HEK293 (cell line): Measurements from ENCODE around the gene MEGF6.

Source experiments
- CTCF ChIA-PET: fragments of 350-600 bp; formaldehyde crosslinking; extraction: SDS; loops from one replicate; lab custom pipeline; 2021; ENCODE audit warnings: antibody characterized with exemption; lab: Yijun Ruan, JAX
- POLR2A ChIA-PET: fragments of 300-600 bp; formaldehyde crosslinking; extraction: SDS; loops from one replicate; lab custom pipeline; 2020; ENCODE audit warnings: antibody characterized with exemption, inconsistent platforms; lab: Yijun Ruan, JAX
- H3K27ac ChIP-seq: fragments of 200-500 bp; sonication (Bioruptor generic); 2 replicates; pipeline ENCODE4 v1.5.1; 2014; ENCODE audit warnings: low read depth, low read length, control low read depth, inconsistent platforms; ENCODE audit errors: extremely low read depth
- H3K36me3 ChIP-seq, 2 experiments: fragments of 200-500 bp in 1 of 2; sonication (Bioruptor generic) in 1 of 2; 1 replicate in 1 of 2; 2 replicates in 1 of 2; pipeline ENCODE4 v1.5.1; 2014 to 2017; ENCODE audit warnings: inconsistent platforms in 2 of 2, low read length in 2 of 2; ENCODE audit not compliant: control insufficient read depth in 2 of 2, insufficient read depth in 1 of 2
- H3K4me1 ChIP-seq: fragments of 200-500 bp; sonication (Bioruptor generic); 2 replicates; pipeline ENCODE4 v1.5.1; 2014; ENCODE audit warnings: mild to moderate bottlenecking, low read length, inconsistent platforms; ENCODE audit not compliant: control insufficient read depth, insufficient read depth
- H3K4me3 ChIP-seq: 2 replicates; pipeline ENCODE4 v1.5.1; 2011; ENCODE audit warnings: low read depth, mild to moderate bottlenecking, control low read depth, low read length, moderate library complexity
- H3K9me3 ChIP-seq: fragments of 200-500 bp; sonication (Bioruptor generic); 2 replicates; pipeline ENCODE4 v1.5.1; 2014; ENCODE audit warnings: low read depth, low read length, inconsistent platforms; ENCODE audit not compliant: control insufficient read depth, insufficient read depth
- GFI1B ChIP-seq: fragments of 450-650 bp; formaldehyde crosslinking; IDR thresholded peaks from 2 replicates; pipeline ENCODE4 v1.5.1; 2016; ENCODE audit warnings: missing biosample characterization, missing genetic modification characterization
- GLIS2 ChIP-seq: fragments of 450-650 bp; formaldehyde crosslinking; IDR thresholded peaks from 2 replicates; pipeline ENCODE4 v1.5.1; 2016; ENCODE audit warnings: missing biosample characterization, missing genetic modification characterization
- HOXC10 ChIP-seq: sonication (generic); formaldehyde crosslinking; IDR thresholded peaks from 2 replicates; pipeline ENCODE4 v1.8.1; 2023; ENCODE audit warnings: mild to moderate bottlenecking, missing genetic modification reagents
- IKZF3 ChIP-seq: fragments of 450-650 bp; IDR thresholded peaks from 2 replicates; pipeline ENCODE4 v1.5.0; 2018; ENCODE audit warnings: missing biosample characterization, mild to moderate bottlenecking, missing genetic modification characterization, moderate library complexity
- KLF10 ChIP-seq: fragments of 450-650 bp; IDR thresholded peaks from 2 replicates; pipeline ENCODE4 v1.5.1; 2018; ENCODE audit warnings: missing biosample characterization, mild to moderate bottlenecking, missing genetic modification characterization
- SETDB1 ChIP-seq: IDR thresholded peaks from one replicate; pipeline ENCODE4 v1.6.1; 2017; ENCODE audit warnings: mild to moderate bottlenecking, low read length, moderate library complexity, mixed read lengths; ENCODE audit not compliant: insufficient read length
- SP2 ChIP-seq: fragments of 450-650 bp; formaldehyde crosslinking; IDR thresholded peaks from 2 replicates; pipeline ENCODE4 v1.5.1; 2016; ENCODE audit warnings: missing biosample characterization, missing genetic modification characterization
- ZBTB20 ChIP-seq: fragments of 450-650 bp; formaldehyde crosslinking; IDR thresholded peaks from 2 replicates; pipeline ENCODE4 v1.5.1; 2016; ENCODE audit warnings: missing biosample characterization, missing genetic modification characterization
- ZBTB6 ChIP-seq: fragments of 450-650 bp; formaldehyde crosslinking; IDR thresholded peaks from 2 replicates; pipeline ENCODE4 v1.5.1; 2017; ENCODE audit warnings: missing biosample characterization, missing genetic modification characterization
- ZEB2 ChIP-seq: fragments of 450-650 bp; formaldehyde crosslinking; IDR thresholded peaks from 2 replicates; pipeline ENCODE4 v1.5.1; 2016; ENCODE audit warnings: missing biosample characterization, missing genetic modification characterization
- ZFP37 ChIP-seq: fragments of 450-650 bp; formaldehyde crosslinking; IDR thresholded peaks from 2 replicates; pipeline ENCODE4 v1.5.1; 2016; ENCODE audit warnings: missing biosample characterization, missing genetic modification characterization
- ZIC2 ChIP-seq: fragments of 450-650 bp; formaldehyde crosslinking; IDR thresholded peaks from 2 replicates; pipeline ENCODE4 v1.5.1; 2016; ENCODE audit warnings: missing biosample characterization, missing genetic modification characterization
- ZNF10 ChIP-seq: fragments of 450-650 bp; formaldehyde crosslinking; IDR thresholded peaks from 2 replicates; pipeline ENCODE4 v1.5.1; 2017; ENCODE audit warnings: missing biosample characterization, missing genetic modification characterization
- ZNF155 ChIP-seq: fragments of 450-650 bp; formaldehyde crosslinking; IDR thresholded peaks from 2 replicates; pipeline ENCODE4 v1.5.1; 2016; ENCODE audit warnings: missing biosample characterization, missing genetic modification characterization
- ZNF223 ChIP-seq: fragments of 450-650 bp; formaldehyde crosslinking; IDR thresholded peaks from 2 replicates; pipeline ENCODE4 v1.5.1; 2016; ENCODE audit warnings: missing biosample characterization, missing genetic modification characterization
- ZNF510 ChIP-seq: fragments of 450-650 bp; formaldehyde crosslinking; IDR thresholded peaks from 2 replicates; pipeline ENCODE4 v1.5.1; 2018; ENCODE audit warnings: mild to moderate bottlenecking, missing genetic modification characterization, missing biosample characterization; ENCODE audit not compliant: insufficient replicate concordance
- ZNF560 ChIP-seq: fragments of 450-650 bp; formaldehyde crosslinking; IDR thresholded peaks from 2 replicates; pipeline ENCODE4 v1.5.1; 2017; ENCODE audit warnings: missing biosample characterization, missing genetic modification characterization, borderline replicate concordance
- ZNF571 ChIP-seq: fragments of 450-650 bp; formaldehyde crosslinking; IDR thresholded peaks from 2 replicates; pipeline ENCODE4 v1.5.0; 2017; ENCODE audit warnings: missing biosample characterization, missing genetic modification characterization
- ZNF600 ChIP-seq: fragments of 450-650 bp; formaldehyde crosslinking; IDR thresholded peaks from 2 replicates; pipeline ENCODE4 v1.5.1; 2016; ENCODE audit warnings: missing biosample characterization, missing genetic modification characterization
- ZNF624 ChIP-seq: fragments of 450-650 bp; formaldehyde crosslinking; IDR thresholded peaks from 2 replicates; pipeline ENCODE4 v1.5.1; 2017; ENCODE audit warnings: missing biosample characterization, missing genetic modification characterization
- ZNF639 ChIP-seq: fragments of 450-650 bp; formaldehyde crosslinking; IDR thresholded peaks from 2 replicates; pipeline ENCODE4 v1.5.1; 2016; ENCODE audit warnings: missing biosample characterization, missing genetic modification characterization
- ZNF76 ChIP-seq: fragments of 450-650 bp; formaldehyde crosslinking; IDR thresholded peaks from 2 replicates; pipeline ENCODE4; 2016; ENCODE audit warnings: low read depth, missing biosample characterization, missing genetic modification characterization, borderline replicate concordance
- ZNF791 ChIP-seq: fragments of 450-650 bp; formaldehyde crosslinking; IDR thresholded peaks from 2 replicates; pipeline ENCODE4 v1.5.1; 2016; ENCODE audit warnings: missing biosample characterization, missing genetic modification characterization
- ZSCAN30 ChIP-seq: fragments of 450-650 bp; IDR thresholded peaks from 2 replicates; pipeline ENCODE4 v1.5.1; 2018; ENCODE audit warnings: missing biosample characterization, mild to moderate bottlenecking, missing genetic modification characterization, moderate library complexity
- ZXDB ChIP-seq: fragments of 450-650 bp; formaldehyde crosslinking; IDR thresholded peaks from 2 replicates; pipeline ENCODE4 v1.5.1; 2016; ENCODE audit warnings: missing biosample characterization, missing genetic modification characterization
- TF ChIP-seq, protein P1 (sequence below): fragments of 450-650 bp; formaldehyde crosslinking; IDR thresholded peaks from 2 replicates; pipeline ENCODE4 v1.5.1; 2016; ENCODE audit warnings: missing biosample characterization, missing genetic modification characterization, borderline replicate concordance

Gene MEGF6

GRCh38 chr1:3657578-3658230 lies 46.4 kb upstream of the MEGF6 start:
- ChIA-PET POLR2A (no interaction called here), CTCF (interaction anchor here (0.6 kb wide), 1 partner anchor 1342 kb away, joined by 3 read pairs; no protein-coding TSS in a partner anchor)
- TF ChIP-seq ZIC2 (tag by site-specific recombination): 0 out of 2 replicates have a peak, but pooled peaks have one; percentile 8
- no peak for TF ChIP-seq SP2 (tag by site-specific recombination)
- TF ChIP-seq KLF10 (tag by site-specific recombination): no peak
- TF ChIP-seq GLIS2 (tag by site-specific recombination): 0 out of 2 replicates have a peak, but pooled peaks have one; percentile 11
- no peaks in the 10 kb centered on the region for H3K36me3 ChIP-seq
- no peak overlapping the region for H3K4me3 ChIP-seq
- peaks cover 5% of the 10 kb centered on the region; the same call in 1 of the 2 replicates for H3K4me1 ChIP-seq
- H3K9me3 ChIP-seq: no peaks in the 10 kb centered on the region
- H3K27ac ChIP-seq: no peak overlapping the region

- ChIA-PET POLR2A (no interaction called here), CTCF (no interaction called here)
- Histone ChIP-seq H3K36me3 (no peaks in the 10 kb centered on the region), H3K9me3 (no peaks in the 10 kb centered on the region), H3K4me1 (peaks cover 5% of the 10 kb centered on the region; the same call in 1 of the 2 replicates), H3K4me3 (no peak overlapping the region), H3K27ac (no peak overlapping the region)
- TF ChIP-seq ZNF10 (tag by site-specific recombination) (no peak), HOXC10 (CRISPR knock-in tag) (no peak), ZNF639 (tag by site-specific recombination) (no peak), ZNF510 (tag by site-specific recombination) (no peak), ZBTB20 (tag by site-specific recombination) (no peak)
Observed at GRCh38 chr1:3657096-3657475, 45.8 kb upstream of the MEGF6 start.

GRCh38 chr1:3656450-3657095 lies 45.3 kb upstream of the MEGF6 start:
- Histone ChIP-seq H3K27ac (no peak overlapping the region), H3K4me3 (no peak overlapping the region), H3K36me3 (no peaks in the 10 kb centered on the region), H3K4me1 (peaks cover 5% of the 10 kb centered on the region; the same call in 1 of the 2 replicates), H3K9me3 (no peaks in the 10 kb centered on the region)
- POLR2A ChIA-PET: no interaction called here
- no peak for TF ChIP-seq ZNF624 (tag by site-specific recombination)
- no peak for TF ChIP-seq ZNF76
- TF ChIP-seq ZNF223 (tag by site-specific recombination): no peak
- TF ChIP-seq ZEB2 (tag by site-specific recombination): no peak
- no peak for TF ChIP-seq ZNF791 (tag by site-specific recombination)
- TF ChIP-seq ZFP37 (tag by site-specific recombination): no peak
- TF ChIP-seq IKZF3 (tag by site-specific recombination): no peak
- no peak for TF ChIP-seq ZNF155 (tag by site-specific recombination)
- no peak for TF ChIP-seq ZNF560 (tag by site-specific recombination)
- TF ChIP-seq SETDB1: no peak
- TF ChIP-seq ZNF571 (tag by site-specific recombination): no peak
- TF ChIP-seq ZNF600 (tag by site-specific recombination): no peak
- TF ChIP-seq ZSCAN30 (tag by site-specific recombination): no peak
- TF ChIP-seq ZBTB6: no peak
- TF ChIP-seq ZXDB: no peak
- TF ChIP-seq GFI1B (tag by site-specific recombination): no peak
- TF ChIP-seq, protein P1, sequence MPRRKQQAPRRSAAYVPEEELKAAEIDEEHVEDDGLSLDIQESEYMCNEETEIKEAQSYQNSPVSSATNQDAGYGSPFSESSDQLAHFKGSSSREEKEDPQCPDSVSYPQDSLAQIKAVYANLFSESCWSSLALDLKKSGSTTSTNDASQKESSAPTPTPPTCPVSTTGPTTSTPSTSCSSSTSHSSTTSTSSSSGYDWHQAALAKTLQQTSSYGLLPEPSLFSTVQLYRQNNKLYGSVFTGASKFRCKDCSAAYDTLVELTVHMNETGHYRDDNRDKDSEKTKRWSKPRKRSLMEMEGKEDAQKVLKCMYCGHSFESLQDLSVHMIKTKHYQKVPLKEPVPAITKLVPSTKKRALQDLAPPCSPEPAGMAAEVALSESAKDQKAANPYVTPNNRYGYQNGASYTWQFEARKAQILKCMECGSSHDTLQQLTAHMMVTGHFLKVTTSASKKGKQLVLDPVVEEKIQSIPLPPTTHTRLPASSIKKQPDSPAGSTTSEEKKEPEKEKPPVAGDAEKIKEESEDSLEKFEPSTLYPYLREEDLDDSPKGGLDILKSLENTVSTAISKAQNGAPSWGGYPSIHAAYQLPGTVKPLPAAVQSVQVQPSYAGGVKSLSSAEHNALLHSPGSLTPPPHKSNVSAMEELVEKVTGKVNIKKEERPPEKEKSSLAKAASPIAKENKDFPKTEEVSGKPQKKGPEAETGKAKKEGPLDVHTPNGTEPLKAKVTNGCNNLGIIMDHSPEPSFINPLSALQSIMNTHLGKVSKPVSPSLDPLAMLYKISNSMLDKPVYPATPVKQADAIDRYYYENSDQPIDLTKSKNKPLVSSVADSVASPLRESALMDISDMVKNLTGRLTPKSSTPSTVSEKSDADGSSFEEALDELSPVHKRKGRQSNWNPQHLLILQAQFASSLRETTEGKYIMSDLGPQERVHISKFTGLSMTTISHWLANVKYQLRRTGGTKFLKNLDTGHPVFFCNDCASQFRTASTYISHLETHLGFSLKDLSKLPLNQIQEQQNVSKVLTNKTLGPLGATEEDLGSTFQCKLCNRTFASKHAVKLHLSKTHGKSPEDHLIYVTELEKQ (tag by site-specific recombination): no peak
- CTCF ChIA-PET: no interaction called here
